Spleen (tissue), 11 donors: ENCODE measurements around the gene RUBCNL. TPM values are rescaled to one million over a fixed set of nuclear protein-coding genes. Genes with fewer than 3 reads are reported as not detected.
A peak's percentile ranks its signal among the peaks of the same experiment; 100 is the strongest.

Experiments used
- DNase-seq: peaks from one replicate; pipeline ENCODE4 v3.0.0-alpha.2; 2020
- H3K27ac ChIP-seq, 8 donors: fragments of 200-600 bp; sonication (generic) in 7 of 8; 1 replicate in 4 of 8; 2 replicates in 4 of 8; pipeline versions ENCODE4 v1.5.0 to v1.8.0; 2016 to 2021; ENCODE audit warnings: inconsistent platforms in 4 of 8, mild to moderate bottlenecking in 4 of 8, moderate library complexity in 1 of 8
- H3K27me3 ChIP-seq, 7 donors: fragments of 200-600 bp; sonication (generic) in 6 of 7; replicated peaks in 1 of 7; 1 replicate in 4 of 7; 2 replicates in 3 of 7; pipeline versions ENCODE4 v1.5.0 to v1.8.0; 2016 to 2021; ENCODE audit warnings: inconsistent platforms in 3 of 7, mild to moderate bottlenecking in 1 of 7
- H3K36me3 ChIP-seq, 6 donors: fragments of 200-600 bp; sonication (generic) in 5 of 6; 1 replicate in 4 of 6; 2 replicates in 2 of 6; pipeline versions ENCODE4 v1.5.0 to v1.8.0; 2016 to 2021; ENCODE audit warnings: inconsistent platforms in 2 of 6
- H3K4me1 ChIP-seq, 6 donors: fragments of 200-600 bp; sonication (generic) in 5 of 6; 1 replicate in 3 of 6; 2 replicates in 3 of 6; pipeline versions ENCODE4 v1.5.0 to v1.8.0; 2016 to 2021; ENCODE audit warnings: inconsistent platforms in 3 of 6
- H3K4me3 ChIP-seq, 8 donors: fragments of 200-600 bp; sonication (generic) in 7 of 8; 1 replicate in 4 of 8; 2 replicates in 4 of 8; pipeline versions ENCODE4 v1.5.0 to v1.8.0; 2016 to 2021; ENCODE audit warnings: inconsistent platforms in 4 of 8, mild to moderate bottlenecking in 4 of 8, moderate library complexity in 2 of 8
- H3K9me3 ChIP-seq, 8 donors: fragments of 200-600 bp; sonication (generic) in 7 of 8; 1 replicate in 4 of 8; 2 replicates in 4 of 8; pipeline versions ENCODE4 v1.5.0 to v1.8.0; 2016 to 2021; ENCODE audit warnings: inconsistent platforms in 4 of 8
- POLR2A ChIP-seq, 3 donors: fragments of 450-650 bp; IDR thresholded peaks; one replicate each; pipeline ENCODE4 v1.5.1; 2017; ENCODE audit warnings: antibody characterized with exemption in 3 of 3, mild to moderate bottlenecking in 1 of 3
- POLR2AphosphoS5 ChIP-seq, 3 donors: sonication (generic); formaldehyde crosslinking; IDR thresholded peaks; one replicate each; pipeline ENCODE4 v1.5.1; 2017; ENCODE audit warnings: antibody characterized with exemption in 3 of 3
- WGBS, 5 donors: extraction: QIAGEN DNeasy Blood & Tissue Kit in 3 of 5; methylation state at CpG; one replicate each; pipeline versions ENCODE4 v1.1.5 to v1.1.7; 2013 to 2018; 5-methylcytosine and 5-hydroxymethylcytosine counted together
- intact Hi-C: fragments of 100-400 bp; cut with DNase I; formaldehyde crosslinking; loops from one replicate; pipeline ENCODE4 v1.15.0; 2023; ENCODE audit warnings: low total_unique reads
- polyA plus RNA-seq, 3 donors: library from polyadenylated mRNA; stranded (reverse); fragments of 200-250 nt; gene quantifications; one replicate each; pipeline ENCODE4 v1.2.1, GENCODE V29; 2013
- total RNA-seq, 7 donors: library from RNA; depleted of rRNA in 3 of 7; stranded (reverse); fragments of >200 nt in 3 of 7; fragmentation: NEBNext Ultra II Directional in 4 of 7; extraction: Animal tissue kit (Norgen Biotek cat#: 25700) in 4 of 7; gene quantifications; one replicate each; pipeline versions ENCODE4 v1.1.0 to v1.2.1, GENCODE V29; 2016 to 2021
- TF ChIP-seq, protein P1 (sequence below), 11 experiments: fragments of 200-600 bp in 7 of 11; fragments of 450-650 bp in 4 of 11; sonication (generic) in 4 of 11; IDR thresholded peaks in 8 of 11; conservative IDR thresholded peaks in 3 of 11; 1 replicate in 7 of 11; 2 replicates in 4 of 11; pipeline versions ENCODE4 v1.4.0 to v1.8.0; 2016 to 2021; ENCODE audit warnings: antibody characterized with exemption in 11 of 11, inconsistent platforms in 4 of 11, mild to moderate bottlenecking in 1 of 11
- donor health status: healthy with polysubstance abuse.
- donor health status: DM: no; HTN: no; CAD: no; lungs with moderate emphysema.
- donor health status: DM: no; HTN: no; CAD: no.
- donor health status: Bipolar disorder and iron deficiency.
- donor health status: healthy.
- donor health status: DM: no; HTN: no; CAD: no.
- donor health status: DM: yes; HTN: yes; CAD: no.

The RUBCNL gene
- total and polyA plus RNA-seq, 10 donors = 28.9 to 77.2 (median 48.4) TPM

DNA sequence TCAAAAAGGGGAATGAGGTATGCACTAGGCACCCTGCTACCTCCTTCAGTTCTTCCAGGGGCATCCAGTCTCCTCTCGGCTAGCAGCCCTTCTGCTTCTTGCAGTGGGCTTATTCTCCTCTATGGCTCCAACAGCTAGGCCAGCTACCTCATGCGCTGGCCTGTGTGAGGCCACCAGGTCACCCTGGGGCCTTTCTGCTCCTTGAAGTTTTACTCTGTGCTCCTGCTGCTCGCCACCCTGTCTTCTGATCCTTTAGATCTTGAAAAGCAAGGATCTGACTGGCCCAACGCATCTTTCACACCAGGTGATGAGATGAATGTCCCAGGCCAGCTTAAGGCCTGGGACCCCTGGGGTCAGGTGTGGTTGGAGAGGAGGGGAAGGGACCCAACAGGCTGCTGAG is 66.2 kb downstream of the RUBCNL start:
- no peaks in the 10 kb centered on the region for H3K27me3 ChIP-seq
- 85 to 98% (median 88%) methylated on average over 4 of the region's 4 CpGs for WGBS, 5 donors
- intact Hi-C loops = loop anchor here (10.0 kb wide), 1 partner anchor 166 kb away; no protein-coding TSS in a partner anchor
- no peaks in the 10 kb centered on the region for H3K36me3 ChIP-seq
- H3K27ac ChIP-seq = peak overlapping the region in 7 of 8 donors; percentile 5 to 77 (median 58)
- H3K9me3 ChIP-seq = no peaks in the 10 kb centered on the region
- no peak for TF ChIP-seq POLR2AphosphoS5 (IDR thresholded peaks at IDR 0.05)
- TF ChIP-seq, protein P1, sequence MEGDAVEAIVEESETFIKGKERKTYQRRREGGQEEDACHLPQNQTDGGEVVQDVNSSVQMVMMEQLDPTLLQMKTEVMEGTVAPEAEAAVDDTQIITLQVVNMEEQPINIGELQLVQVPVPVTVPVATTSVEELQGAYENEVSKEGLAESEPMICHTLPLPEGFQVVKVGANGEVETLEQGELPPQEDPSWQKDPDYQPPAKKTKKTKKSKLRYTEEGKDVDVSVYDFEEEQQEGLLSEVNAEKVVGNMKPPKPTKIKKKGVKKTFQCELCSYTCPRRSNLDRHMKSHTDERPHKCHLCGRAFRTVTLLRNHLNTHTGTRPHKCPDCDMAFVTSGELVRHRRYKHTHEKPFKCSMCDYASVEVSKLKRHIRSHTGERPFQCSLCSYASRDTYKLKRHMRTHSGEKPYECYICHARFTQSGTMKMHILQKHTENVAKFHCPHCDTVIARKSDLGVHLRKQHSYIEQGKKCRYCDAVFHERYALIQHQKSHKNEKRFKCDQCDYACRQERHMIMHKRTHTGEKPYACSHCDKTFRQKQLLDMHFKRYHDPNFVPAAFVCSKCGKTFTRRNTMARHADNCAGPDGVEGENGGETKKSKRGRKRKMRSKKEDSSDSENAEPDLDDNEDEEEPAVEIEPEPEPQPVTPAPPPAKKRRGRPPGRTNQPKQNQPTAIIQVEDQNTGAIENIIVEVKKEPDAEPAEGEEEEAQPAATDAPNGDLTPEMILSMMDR (IDR thresholded peaks at IDR 0.05 in 8 of 11, conservative IDR thresholded peaks at IDR 0.05 in 3 of 11) = no peak
- TF ChIP-seq POLR2A (IDR thresholded peaks at IDR 0.05) = no peak
- no peak overlapping the region for H3K4me3 ChIP-seq
- no peak for DNase-seq
- peaks cover 0 to 33% (median 11%) of the 10 kb centered on the region in 6 donors for H3K4me1 ChIP-seq

DNA sequence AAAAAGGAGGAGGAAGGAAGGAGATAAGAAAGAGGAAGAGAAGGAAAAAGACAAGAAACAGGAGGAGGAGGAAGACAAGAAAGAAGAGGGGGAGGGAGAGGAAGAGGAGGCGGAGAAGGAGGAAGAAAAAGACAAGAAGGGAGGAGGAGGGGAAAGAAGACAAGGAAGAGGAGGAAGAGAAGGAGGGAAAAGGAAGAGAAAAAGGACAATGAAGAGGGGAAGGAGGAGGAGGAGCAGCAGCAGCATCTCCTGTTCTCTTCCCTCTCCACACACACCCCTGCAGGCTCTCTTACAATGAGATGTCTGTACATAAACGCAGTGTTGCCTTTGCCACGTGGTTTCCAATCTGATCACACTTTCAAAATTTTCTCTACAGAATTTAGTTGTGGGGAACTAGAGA is 66.6 kb downstream of the RUBCNL start:
- no peaks in the 10 kb centered on the region for H3K9me3 ChIP-seq
- WGBS, 5 donors = 44 to 67% (median 49%) methylated on average over 3 of the region's 3 CpGs
- DNase-seq = no peak
- peaks cover 0 to 33% (median 11%) of the 10 kb centered on the region in 6 donors for H3K4me1 ChIP-seq
- no peak overlapping the region for H3K4me3 ChIP-seq
- TF ChIP-seq, protein P1 (IDR thresholded peaks at IDR 0.05 in 8 of 11, conservative IDR thresholded peaks at IDR 0.05 in 3 of 11) = no peak
- TF ChIP-seq POLR2AphosphoS5 (IDR thresholded peaks at IDR 0.05) = no peak
- TF ChIP-seq POLR2A (IDR thresholded peaks at IDR 0.05) = no peak
- H3K27me3 ChIP-seq = no peaks in the 10 kb centered on the region
- H3K27ac ChIP-seq = peak overlapping the region in 6 of 8 donors; percentile 37 to 77 (median 66)
- H3K36me3 ChIP-seq = no peaks in the 10 kb centered on the region
- intact Hi-C loops = loop anchor here (10.0 kb wide), 1 partner anchor 166 kb away; no protein-coding TSS in a partner anchor

GRCh38 chr13:46318986-46319385 is 68.1 kb downstream of the RUBCNL start:
- peak overlapping the region in 3 of 8 donors; percentile 75 to 77 (median 77) for H3K27ac ChIP-seq
- intact Hi-C loops = no loop called here
- WGBS, 5 donors = 85 to 97% (median 90%) methylated on average over 1 of the region's 1 CpG
- TF ChIP-seq, protein P1 (IDR thresholded peaks at IDR 0.05 in 8 of 11, conservative IDR thresholded peaks at IDR 0.05 in 3 of 11) = no peak
- TF ChIP-seq POLR2A (IDR thresholded peaks at IDR 0.05) = no peak
- TF ChIP-seq POLR2AphosphoS5 (IDR thresholded peaks at IDR 0.05) = no peak
- H3K27me3 ChIP-seq = no peaks in the 10 kb centered on the region
- H3K36me3 ChIP-seq = no peaks in the 10 kb centered on the region
- H3K4me3 ChIP-seq = no peak overlapping the region
- H3K9me3 ChIP-seq = no peaks in the 10 kb centered on the region
- peaks cover 0 to 36% (median 11%) of the 10 kb centered on the region in 6 donors for H3K4me1 ChIP-seq
- no peak for DNase-seq

GRCh38 chr13:46317120-46317519 is 69.9 kb downstream of the RUBCNL start:
- Histone ChIP-seq H3K36me3 (no peaks in the 10 kb centered on the region), H3K4me1 (peaks cover 0 to 50% (median 14%) of the 10 kb centered on the region in 6 donors), H3K27me3 (no peaks in the 10 kb centered on the region), H3K9me3 (no peaks in the 10 kb centered on the region), H3K4me3 (no peak overlapping the region), H3K27ac (no peak overlapping the region)
- no peak for DNase-seq
- intact Hi-C loops = no loop called here
- TF ChIP-seq POLR2A (IDR thresholded peaks at IDR 0.05) (no peak), POLR2AphosphoS5 (IDR thresholded peaks at IDR 0.05) (no peak)
- TF ChIP-seq, protein P1 (IDR thresholded peaks at IDR 0.05 in 8 of 11, conservative IDR thresholded peaks at IDR 0.05 in 3 of 11) = no peak
